ENCODE results near the gene MARVELD1. TPM values are rescaled to one million over a fixed set of nuclear protein-coding genes. Genes with fewer than 3 reads are reported as not detected.

The MARVELD1 gene
- polyA plus RNA-seq, 1 experiment = 79.4 TPM

DNA sequence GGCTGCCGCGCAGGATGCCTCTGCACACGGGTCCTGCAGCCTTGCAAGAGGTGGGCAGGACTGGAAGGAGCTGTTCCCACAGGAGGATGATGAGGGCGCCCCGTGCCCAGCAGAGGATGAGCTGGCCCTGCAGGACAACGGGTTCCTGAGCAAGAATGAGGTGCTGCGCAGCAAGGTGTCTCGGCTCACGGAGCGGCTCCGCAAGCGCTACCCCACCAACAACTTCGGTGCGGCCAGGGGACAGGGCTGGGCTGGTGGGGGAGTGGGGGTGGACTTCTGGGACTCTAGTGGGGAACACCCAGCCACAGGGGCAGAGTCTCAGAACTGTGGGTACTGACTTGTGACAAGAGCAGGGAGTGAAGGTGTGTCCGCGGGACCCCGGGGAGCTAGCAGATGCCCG is 39.4 kb downstream of the MARVELD1 start:
- no peak for DNase-seq (ENCODE audit: low read depth)
- ChIA-PET POLR2A (no interaction called here), CTCF (interaction anchor here (1.3 kb wide), 1 partner anchor 44 kb away, joined by 3 read pairs; no protein-coding TSS in a partner anchor)

DNA sequence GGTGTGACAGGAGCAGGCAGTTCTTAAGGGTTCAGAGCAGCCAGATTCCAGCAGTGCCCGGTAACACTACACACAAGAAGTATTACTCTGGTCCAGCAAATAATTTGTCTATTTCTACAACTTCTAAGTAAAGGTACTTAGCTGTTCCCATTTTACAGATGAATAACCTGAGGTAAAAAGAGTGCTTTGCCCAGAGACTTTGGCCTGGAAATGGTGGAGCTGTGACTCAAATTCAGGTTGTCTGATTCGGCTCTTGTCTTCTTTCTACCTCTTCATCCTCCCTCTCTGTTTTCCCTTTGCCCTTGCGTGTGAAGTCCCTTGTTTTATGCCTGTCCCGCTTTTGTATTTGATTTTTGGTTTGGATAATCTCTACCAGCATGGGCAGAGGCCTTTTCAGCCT is 41.2 kb downstream of the MARVELD1 start:
- H3K27me3 ChIP-seq (ENCODE audit: control insufficient read depth, insufficient read depth, low read length) = no peaks in the 10 kb centered on the region
- ChIA-PET POLR2A (no interaction called here), CTCF (interaction anchor here (0.7 kb wide), 1 partner anchor 10 kb away, joined by 3 read pairs; no protein-coding TSS in a partner anchor)
- H3K4me3 ChIP-seq (ENCODE audit: low read depth, low read length) = no peak overlapping the region
- DNase-seq (ENCODE audit: low read depth) = no peak
- peaks cover 57% of the 10 kb centered on the region for H3K36me3 ChIP-seq (ENCODE audit: control insufficient read depth, insufficient read depth, low read length)
- TF ChIP-seq, protein P1, sequence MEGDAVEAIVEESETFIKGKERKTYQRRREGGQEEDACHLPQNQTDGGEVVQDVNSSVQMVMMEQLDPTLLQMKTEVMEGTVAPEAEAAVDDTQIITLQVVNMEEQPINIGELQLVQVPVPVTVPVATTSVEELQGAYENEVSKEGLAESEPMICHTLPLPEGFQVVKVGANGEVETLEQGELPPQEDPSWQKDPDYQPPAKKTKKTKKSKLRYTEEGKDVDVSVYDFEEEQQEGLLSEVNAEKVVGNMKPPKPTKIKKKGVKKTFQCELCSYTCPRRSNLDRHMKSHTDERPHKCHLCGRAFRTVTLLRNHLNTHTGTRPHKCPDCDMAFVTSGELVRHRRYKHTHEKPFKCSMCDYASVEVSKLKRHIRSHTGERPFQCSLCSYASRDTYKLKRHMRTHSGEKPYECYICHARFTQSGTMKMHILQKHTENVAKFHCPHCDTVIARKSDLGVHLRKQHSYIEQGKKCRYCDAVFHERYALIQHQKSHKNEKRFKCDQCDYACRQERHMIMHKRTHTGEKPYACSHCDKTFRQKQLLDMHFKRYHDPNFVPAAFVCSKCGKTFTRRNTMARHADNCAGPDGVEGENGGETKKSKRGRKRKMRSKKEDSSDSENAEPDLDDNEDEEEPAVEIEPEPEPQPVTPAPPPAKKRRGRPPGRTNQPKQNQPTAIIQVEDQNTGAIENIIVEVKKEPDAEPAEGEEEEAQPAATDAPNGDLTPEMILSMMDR (IDR thresholded peaks at IDR 0.05; ENCODE audit: insufficient read depth, low read depth, low read length) = no peak

More for the DNA sequence above, 39.4 kb downstream of the MARVELD1 start:
- H3K36me3 ChIP-seq (ENCODE audit: control insufficient read depth, insufficient read depth, low read length) = peaks cover 60% of the 10 kb centered on the region
- TF ChIP-seq, protein P1 (IDR thresholded peaks at IDR 0.05; ENCODE audit: insufficient read depth, low read depth, low read length) = no peak
- no peaks in the 10 kb centered on the region for H3K27me3 ChIP-seq (ENCODE audit: control insufficient read depth, insufficient read depth, low read length)
- no peak overlapping the region for H3K4me3 ChIP-seq (ENCODE audit: low read depth, low read length)

DNA sequence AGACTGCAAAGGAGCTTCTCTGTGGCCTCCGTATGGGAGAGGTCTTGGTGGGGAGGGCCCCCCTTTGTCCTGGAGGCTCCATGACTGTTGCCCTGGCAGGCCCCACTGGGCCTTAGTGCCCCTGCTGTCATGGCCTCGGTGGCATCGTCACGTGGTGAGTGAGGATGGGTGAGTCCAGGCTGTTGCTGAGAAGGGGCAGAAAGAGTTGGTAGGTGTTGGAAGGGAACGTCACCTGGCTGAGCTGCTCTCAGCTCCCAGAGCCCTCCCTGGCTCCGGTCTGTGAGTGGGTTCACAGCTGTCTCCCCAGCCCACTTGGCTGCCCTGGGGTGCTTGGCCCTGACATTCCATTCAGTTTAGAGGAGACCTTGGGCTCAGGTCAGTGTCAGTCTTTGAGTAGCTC is 42.2 kb downstream of the MARVELD1 start:
- Histone ChIP-seq H3K36me3 (ENCODE audit: control insufficient read depth, insufficient read depth, low read length) (peaks cover 58% of the 10 kb centered on the region), H3K27me3 (ENCODE audit: control insufficient read depth, insufficient read depth, low read length) (no peaks in the 10 kb centered on the region), H3K4me3 (ENCODE audit: low read depth, low read length) (no peak overlapping the region)
- CTCF ChIA-PET = interaction anchor here (0.6 to 1.3 kb wide), 3 partner anchors 53 to 286 kb away, joined by 3 to 5 read pairs (median 3); no protein-coding TSS in a partner anchor
- POLR2A ChIA-PET = no interaction called here
- DNase-seq (ENCODE audit: low read depth) = no peak
- TF ChIP-seq, protein P1 (IDR thresholded peaks at IDR 0.05; ENCODE audit: insufficient read depth, low read depth, low read length) = no peak

DNA sequence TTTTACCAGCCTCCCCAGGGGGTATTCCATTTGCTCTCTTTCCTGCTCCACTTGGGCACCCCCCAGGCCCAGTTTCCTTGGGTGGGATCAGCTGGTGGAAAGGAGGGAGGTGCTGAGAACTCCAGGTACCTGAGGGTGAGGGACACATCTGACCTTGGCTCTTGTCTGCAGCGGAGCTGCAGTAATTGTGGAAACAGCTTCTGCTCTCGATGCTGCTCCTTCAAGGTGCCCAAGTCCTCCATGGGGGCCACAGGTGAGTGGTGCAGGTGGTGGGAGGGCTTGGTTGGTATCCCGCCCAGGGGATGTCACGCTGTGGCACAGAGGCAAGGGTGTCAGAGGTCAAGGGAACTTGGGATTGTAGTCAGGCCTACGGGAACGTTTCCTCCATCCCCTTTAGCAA is 43.9 kb downstream of the MARVELD1 start:
- H3K4me3 ChIP-seq (ENCODE audit: low read depth, low read length) = no peak overlapping the region
- ChIA-PET POLR2A (no interaction called here), CTCF (interaction anchor here (0.5 to 2.5 kb wide), 5 partner anchors 10 to 157 kb away, joined by 3 to 10 read pairs (median 4); no protein-coding TSS in a partner anchor)
- DNase-seq (ENCODE audit: low read depth) = no peak
- peaks cover 54% of the 10 kb centered on the region for H3K36me3 ChIP-seq (ENCODE audit: control insufficient read depth, insufficient read depth, low read length)
- H3K27me3 ChIP-seq (ENCODE audit: control insufficient read depth, insufficient read depth, low read length) = no peaks in the 10 kb centered on the region
- TF ChIP-seq, protein P1 (IDR thresholded peaks at IDR 0.05; ENCODE audit: insufficient read depth, low read depth, low read length) = no peak

DNA sequence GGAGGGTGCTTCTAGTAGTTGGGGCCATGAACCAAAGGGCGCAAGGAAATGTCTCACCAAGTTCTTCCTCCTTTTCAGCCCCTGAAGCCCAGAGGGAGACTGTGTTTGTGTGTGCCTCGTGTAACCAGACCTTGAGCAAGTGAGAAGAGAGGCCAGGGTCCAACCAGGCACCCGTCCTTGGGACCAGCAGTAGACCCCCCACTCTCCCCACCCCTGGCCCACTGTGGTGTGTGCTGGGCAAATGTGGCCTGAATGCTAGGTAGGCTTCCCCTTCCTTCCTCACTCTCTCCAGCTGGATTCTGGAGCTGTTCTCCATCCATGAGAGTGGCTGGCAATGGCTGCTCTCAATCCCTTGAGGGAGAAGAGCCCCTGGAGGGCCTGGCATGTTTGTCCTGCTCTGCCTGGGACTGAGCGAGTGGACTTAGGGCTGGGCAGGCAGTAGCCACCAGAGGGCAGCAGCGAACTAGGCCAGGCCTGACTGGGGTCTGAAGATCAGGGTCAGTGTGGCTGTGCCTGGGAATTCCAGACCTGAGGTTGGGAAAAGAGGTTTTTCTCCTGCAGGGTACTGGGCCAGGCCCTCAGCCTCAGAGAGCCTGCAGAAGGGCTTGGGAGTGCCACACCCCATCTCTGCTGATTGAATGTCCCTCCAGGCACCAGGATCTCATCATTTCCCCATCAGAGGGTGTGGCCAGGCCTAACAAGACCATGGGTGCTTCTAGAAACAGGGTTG is 45.8 kb downstream of the MARVELD1 start:
- CTCF ChIA-PET = interaction anchor here (0.6 to 2.5 kb wide), 14 partner anchors 8 to 117 kb away, joined by 3 to 10 read pairs (median 4); no protein-coding TSS in a partner anchor

More for the DNA sequence above, 45.8 kb downstream of the MARVELD1 start:
- no peak overlapping the region for H3K4me3 ChIP-seq (ENCODE audit: low read depth, low read length)
- peaks cover 41% of the 10 kb centered on the region for H3K36me3 ChIP-seq (ENCODE audit: control insufficient read depth, insufficient read depth, low read length)
- TF ChIP-seq, protein P1 (IDR thresholded peaks at IDR 0.05; ENCODE audit: insufficient read depth, low read depth, low read length) = peak; percentile 97
- DNase-seq (ENCODE audit: low read depth) = no peak
- H3K27me3 ChIP-seq (ENCODE audit: control insufficient read depth, insufficient read depth, low read length) = no peaks in the 10 kb centered on the region
- POLR2A ChIA-PET = no interaction called here

Measured in BJ (cell line).